NCI-H345 (cell line): ENCODE results near the gene GNAL.
"Not testable (repeated sequence)": the region's sequence is repeated elsewhere in the genome, so short reads cannot be mapped to it uniquely, and the experiment has no call there.

Source experiments
- DNase-seq: peaks from one replicate; lab custom pipeline; 2025; lab: John Stamatoyannopoulos, UW

Gene GNAL

DNA sequence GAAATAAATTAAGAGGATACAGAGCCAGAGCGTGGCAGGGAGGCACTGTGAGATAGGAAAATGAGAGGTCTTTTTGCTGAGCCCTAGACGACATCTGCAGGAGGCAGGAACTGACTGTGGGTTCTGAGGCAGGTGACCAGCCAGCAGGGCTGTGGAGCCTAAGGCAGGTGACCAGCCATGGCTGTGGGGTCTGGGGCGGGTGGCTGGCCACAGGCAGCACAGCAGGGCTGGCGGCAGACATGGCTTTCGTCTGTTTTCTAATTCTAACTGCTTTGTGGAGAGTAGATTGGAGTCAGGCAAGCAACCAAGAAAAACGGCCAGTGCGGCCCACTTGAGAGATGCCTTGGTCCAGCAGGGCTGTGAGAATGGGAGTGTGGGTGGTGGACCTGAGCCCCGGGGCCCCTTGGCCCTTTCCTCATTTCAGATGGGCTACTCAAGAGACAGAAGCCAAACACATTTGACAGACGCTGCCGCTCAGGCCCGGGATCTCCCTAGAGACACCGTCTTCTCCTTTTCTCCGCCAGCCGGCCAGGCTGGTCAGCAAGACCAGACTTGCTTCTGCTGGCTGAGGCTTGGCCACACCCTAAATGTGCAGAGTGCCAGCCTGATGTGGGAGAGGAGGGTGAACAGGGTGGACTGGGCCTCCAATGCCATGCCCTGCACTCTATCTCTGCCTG is 19.7 kb upstream of the GNAL start:
- no peak for DNase-seq

DNA sequence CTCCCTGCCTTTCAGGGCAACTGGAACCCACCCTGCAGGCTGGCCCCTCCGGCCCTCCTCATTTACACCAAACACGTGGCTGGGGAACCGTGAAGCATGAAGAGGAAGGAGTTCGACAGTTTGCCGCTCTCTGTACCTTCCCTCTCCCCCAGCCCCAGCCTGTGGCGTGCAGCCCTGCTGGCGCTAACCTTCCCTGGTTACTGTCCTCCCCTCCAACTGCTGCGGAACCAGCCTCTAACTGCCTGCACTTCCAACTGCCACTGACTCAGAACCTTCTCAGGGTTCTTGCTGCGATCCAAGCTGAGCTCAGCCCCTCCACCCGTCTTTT is 19.2 kb upstream of the GNAL start:
- no peak for DNase-seq

- no peak for DNase-seq
Observed at GRCh38 chr18:11671156-11671555, 17.9 kb upstream of the GNAL start.

DNA sequence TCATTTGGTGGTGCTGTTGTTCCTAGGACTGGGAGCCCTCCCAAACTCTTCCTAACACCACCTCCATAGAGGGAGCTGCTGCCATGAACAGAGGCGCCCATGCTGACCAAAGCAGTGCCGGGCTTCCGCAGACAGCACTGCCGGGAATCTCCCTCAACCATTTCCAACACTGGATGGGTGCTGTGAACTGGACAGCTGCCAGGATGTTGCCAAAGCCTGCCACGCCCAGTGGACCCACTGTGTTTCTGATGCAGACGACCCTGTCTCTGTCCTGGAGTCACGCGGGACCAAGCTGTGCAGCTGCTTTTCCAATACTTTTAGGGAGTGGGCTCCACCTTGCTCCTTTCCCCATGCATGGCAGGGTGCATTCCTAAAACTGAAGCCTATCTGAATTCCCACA is 16.9 kb upstream of the GNAL start:
- DNase-seq: no peak

DNA sequence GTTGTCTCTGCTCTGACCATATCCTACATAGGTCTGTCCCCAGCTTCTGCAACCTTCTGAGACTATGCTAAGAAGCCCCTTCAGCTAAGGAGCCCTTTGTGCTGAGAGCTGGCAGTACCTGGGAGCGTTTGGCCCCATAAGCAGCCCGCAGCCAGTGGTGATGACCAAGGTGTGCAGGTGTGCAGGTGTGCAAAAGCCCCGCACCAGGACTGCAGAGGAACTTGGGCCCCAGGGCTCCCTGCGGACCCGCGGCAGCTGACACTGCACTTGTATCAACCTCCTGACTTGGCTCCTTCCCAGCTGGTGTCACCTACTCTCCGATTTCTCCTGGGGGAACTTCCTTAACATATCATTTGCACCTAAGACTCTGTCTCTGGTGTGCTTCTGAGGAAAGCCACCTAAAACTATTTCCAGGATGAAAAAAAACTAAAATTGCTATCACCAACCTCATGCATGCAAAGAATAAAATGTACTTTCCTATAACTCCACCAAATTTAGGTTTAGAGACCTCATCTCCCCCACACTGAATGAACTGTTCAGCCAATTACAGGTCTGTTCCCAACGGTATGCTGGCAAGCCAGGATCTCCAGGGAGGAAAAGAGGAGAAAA is 16.1 kb upstream of the GNAL start:
- DNase-seq: no peak

GRCh38 chr18:11673560-11673959 is 15.5 kb upstream of the GNAL start:
- no peak for DNase-seq

DNA sequence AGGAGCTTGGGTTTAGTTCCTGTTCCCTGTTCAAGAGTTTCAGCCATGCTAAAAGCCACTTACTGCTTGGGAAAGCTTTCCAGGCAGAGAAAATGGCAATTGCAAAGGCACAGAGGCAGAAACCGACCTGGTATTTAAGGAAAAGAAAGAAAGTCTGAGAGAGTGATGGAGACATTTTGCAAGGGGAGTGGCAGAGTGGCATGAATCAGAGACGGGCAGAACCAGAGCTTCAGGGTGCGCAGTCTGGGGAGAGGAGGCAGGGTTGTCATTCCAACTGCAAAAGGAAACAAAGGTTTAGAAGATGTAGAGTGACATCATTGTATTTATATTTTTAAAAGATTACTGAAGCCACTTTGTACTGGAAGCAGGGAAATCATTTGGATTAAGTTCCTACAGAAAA is 14.9 kb upstream of the GNAL start:
- no peak for DNase-seq

DNA sequence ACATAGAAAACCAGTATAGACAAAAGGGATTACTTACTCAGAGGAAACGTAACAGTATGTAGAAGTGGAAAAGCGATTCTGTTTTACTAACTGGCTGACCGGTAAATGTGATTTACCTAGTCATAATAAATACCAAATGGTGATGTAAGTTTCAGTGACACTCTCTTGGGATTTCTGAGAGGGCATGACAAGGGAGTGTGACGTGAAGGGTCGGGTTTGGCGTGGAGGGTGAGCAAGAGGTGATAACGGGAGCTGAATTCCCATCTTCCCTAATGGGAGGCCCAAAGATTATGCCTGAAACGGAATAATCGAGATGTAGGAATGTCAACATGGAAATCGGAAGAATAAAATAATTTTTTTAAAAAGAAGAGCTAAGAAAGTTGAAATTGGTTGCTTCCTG is 12.7 kb upstream of the GNAL start:
- no peak for DNase-seq

- no peak for DNase-seq
Observed at GRCh38 chr18:11676867-11677266, 12.2 kb upstream of the GNAL start.

GRCh38 chr18:11678211-11678610 is 10.9 kb upstream of the GNAL start:
- no peak for DNase-seq

DNA sequence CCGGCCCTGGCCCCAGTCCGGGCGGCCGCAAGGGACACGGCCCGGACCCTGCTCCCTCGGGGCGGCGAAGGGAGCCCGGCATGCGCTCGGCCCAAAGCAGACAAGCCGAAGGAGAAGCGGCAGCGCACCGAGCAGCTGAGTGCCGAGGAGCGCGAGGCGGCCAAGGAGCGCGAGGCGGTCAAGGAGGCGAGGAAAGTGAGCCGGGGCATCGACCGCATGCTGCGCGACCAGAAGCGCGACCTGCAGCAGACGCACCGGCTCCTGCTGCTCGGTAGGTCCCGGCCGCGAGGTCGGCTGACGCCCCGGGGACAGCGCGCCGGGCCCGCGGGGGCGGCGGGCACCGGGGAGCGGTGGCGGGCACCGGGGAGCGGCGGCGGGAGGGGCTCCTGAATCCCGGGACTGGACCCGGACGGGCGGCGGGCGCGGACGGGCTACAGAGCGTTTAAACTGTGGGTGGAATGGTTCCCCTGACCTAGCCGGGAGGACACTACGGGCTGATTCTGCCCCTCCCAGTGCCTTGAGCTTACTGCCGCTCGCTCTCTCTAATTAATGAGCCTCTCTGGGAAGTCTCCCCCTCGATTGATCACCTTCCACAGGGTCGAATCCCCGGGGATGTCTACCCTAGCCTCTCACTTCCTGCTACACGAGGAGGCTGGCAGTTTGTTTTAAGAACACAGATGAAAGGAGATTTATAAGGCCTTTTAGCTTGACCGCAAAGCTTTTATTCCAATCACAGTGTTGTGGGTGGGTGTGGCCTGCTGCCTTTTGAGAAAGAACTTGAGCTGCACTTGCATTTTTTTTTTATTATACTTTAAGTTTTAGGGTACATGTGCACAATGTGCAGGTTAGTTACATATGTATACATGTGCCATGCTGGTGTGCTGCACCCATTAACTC is 853 bp downstream of the GNAL start:
- DNase-seq: no peak

DNA sequence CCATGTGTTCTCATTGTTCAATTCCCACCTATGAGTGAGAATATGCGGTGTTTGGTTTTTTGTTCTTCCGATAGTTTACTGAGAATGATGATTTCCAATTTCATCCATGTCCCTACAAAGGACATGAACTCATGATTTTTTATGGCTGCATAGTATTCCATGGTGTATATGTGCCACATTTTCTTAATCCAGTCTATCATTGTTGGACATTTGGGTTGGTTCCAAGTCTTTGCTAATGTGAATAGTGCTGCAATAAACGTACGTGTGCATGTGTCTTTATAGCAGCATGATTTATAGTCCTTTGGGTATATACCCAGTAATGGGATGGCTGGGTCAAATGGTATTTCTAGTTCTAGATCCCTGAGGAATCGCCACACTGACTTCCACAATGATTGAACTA is 1.6 kb downstream of the GNAL start:
- DNase-seq: not testable (repeated sequence)

- no peak for DNase-seq
Observed at GRCh38 chr18:11695736-11696135, 6.7 kb downstream of the GNAL start.

- DNase-seq: no peak
Observed at GRCh38 chr18:11696451-11696850, 7.4 kb downstream of the GNAL start.

DNA sequence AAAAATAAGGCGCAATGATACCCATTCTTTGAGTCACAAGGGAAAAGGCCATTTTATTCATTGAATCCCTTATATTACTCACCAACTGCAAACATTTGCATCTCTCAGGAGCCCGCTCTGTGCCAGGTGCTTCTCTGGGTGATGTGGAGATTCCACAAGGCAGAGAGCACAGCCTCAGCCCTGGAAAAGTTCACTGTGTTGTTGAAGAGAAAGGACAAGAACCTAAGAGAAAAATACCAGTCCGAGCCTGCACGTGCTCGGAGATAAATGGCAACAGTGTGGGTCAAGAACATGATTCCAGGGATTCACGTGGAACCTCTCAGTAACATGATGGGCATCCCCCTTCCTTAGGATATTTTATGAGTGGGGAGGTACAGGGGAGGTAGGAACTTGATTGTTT is 11.8 kb downstream of the GNAL start:
- DNase-seq: no peak

DNA sequence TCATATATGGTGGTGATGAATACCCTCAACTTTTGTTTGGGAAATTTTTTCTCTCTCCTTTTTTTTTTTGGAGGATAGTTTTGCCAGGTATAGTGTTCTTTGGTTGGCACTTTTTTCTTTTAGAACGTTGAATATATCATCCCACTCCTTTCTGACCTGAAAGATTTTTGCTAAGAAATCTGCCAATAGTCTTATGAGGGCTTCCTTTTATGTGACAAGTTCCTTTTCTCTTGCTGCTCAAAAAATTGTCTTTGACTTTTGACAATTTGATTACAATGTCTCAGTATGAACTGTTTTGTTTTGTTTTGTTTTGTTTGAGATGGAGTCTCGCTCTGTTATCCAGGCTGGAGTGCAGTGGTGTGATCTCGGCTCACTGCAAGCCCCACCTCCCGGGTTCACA is 21.5 kb downstream of the GNAL start:
- DNase-seq: no peak

DNA sequence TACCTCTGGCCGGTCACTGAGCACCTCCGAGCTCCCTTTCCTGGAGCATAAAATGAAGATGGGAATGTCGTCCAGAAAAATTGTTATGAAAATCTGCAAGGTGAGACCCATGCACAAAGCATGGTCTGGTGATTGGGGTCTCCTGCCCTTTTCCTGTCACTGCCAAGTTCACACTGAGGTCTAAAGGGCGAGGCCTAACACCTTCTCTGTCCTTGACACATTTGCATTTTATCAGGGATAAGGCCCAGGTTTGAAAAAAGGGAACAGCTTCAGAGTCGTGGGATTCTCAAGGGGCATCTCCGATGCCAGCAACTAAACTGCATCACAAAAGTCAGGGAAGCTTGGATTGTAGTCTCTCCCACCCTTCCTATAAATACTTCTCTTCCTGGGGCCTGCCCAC is 24.7 kb downstream of the GNAL start:
- DNase-seq: no peak

DNA sequence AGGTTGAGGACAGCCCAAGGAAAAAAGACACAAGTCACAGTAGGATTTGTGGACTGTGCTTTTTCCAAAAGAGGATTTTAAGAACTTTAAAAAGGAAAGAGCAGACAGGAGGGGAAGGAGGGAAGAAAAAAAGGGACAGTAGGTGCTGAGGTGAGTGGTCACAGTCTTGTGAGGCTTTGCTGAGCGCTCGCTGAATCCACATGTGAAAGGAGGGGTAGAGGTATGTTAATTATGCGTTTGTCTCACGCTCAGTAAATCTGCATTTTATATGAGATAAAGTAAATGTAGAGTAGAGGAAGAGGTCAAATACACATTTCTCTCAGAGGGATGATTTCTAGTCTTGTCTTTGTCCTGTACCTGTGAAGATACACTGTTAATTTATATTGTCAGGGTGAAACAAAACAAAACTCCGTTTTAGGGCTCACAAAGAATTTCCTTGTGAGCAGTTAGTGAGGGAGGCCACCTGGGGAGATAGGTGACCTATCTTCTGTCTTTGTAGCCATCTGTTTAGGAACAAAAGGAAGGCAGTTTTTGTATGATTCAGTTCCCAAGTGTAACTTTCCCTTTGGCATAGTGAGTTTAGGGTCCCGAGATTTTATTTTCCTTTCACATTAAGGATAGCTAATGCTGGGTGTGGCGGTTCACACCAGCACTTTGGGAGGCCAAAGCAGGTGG is 25.3 kb downstream of the GNAL start:
- DNase-seq: no peak

GRCh38 chr18:11716767-11717315 is 27.8 kb downstream of the GNAL start:
- DNase-seq: not testable (repeated sequence)

- no peak for DNase-seq
Observed at GRCh38 chr18:11719050-11719449, 30.0 kb downstream of the GNAL start.

DNA sequence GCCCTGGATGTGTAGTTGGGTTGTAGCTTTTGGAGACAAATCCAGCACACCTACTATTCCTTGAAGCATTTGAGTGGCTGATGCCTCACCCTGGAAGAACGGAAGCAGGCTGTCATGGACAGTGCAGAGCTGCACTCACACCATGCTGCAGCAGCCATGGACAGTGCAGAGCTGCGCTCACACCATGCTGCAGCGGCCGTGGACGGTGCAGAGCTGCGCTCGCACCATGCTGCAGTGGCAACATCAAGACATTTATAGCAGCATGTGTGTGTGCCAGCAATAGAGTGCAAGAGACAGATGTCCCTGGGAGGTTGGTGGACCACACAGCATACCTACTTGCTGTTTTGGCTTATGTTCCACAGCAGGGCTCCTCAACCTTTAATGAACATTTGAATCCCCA is 30.6 kb downstream of the GNAL start:
- no peak for DNase-seq

GRCh38 chr18:11721720-11722119 is 32.7 kb downstream of the GNAL start:
- no peak for DNase-seq
